ENCODE data around the gene PTPRG. TPM values are rescaled to one million over a fixed set of nuclear protein-coding genes. Genes with fewer than 3 reads are reported as not detected.

PTPRG gene
- total RNA-seq, 1 experiment from 2014 or later, result 0.74 TPM

DNA sequence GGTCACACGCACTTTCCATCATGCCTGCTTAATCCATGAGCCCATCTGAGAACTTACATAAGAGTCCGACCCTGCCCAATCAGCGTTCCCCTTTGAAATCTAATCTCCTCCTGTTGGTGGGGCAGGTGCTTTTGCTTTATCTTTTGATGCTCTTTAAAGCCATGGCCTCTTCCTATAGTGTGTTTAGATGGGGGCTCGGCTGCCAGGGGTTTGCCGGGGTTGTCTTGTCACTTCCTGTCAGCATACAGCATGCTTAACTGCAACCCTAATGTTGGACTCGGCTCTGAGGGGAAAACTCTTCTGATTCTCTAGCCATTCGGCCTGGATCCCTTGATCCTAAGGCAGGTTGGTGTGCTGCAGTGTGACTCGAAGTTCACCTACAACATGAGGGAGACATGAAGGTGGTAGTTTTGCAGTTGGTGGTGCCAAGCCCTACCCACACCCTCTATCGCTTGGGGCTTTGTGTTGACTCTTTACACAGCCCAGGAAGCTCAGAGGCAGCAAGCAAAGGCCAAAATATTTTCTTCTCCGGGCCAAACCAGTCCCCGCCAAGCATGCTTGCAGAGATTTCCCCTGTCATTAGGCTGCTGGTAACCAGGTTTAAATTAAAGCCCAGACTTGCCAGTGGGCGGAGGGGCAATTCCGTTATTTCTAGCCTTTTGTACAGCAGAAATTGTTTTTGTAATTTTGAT, 593.2 kb downstream of the PTPRG start:
- TF ChIP-seq, protein P1, sequence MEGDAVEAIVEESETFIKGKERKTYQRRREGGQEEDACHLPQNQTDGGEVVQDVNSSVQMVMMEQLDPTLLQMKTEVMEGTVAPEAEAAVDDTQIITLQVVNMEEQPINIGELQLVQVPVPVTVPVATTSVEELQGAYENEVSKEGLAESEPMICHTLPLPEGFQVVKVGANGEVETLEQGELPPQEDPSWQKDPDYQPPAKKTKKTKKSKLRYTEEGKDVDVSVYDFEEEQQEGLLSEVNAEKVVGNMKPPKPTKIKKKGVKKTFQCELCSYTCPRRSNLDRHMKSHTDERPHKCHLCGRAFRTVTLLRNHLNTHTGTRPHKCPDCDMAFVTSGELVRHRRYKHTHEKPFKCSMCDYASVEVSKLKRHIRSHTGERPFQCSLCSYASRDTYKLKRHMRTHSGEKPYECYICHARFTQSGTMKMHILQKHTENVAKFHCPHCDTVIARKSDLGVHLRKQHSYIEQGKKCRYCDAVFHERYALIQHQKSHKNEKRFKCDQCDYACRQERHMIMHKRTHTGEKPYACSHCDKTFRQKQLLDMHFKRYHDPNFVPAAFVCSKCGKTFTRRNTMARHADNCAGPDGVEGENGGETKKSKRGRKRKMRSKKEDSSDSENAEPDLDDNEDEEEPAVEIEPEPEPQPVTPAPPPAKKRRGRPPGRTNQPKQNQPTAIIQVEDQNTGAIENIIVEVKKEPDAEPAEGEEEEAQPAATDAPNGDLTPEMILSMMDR (IDR thresholded peaks at IDR 0.05), result no peak
- TF ChIP-seq, protein P2, sequence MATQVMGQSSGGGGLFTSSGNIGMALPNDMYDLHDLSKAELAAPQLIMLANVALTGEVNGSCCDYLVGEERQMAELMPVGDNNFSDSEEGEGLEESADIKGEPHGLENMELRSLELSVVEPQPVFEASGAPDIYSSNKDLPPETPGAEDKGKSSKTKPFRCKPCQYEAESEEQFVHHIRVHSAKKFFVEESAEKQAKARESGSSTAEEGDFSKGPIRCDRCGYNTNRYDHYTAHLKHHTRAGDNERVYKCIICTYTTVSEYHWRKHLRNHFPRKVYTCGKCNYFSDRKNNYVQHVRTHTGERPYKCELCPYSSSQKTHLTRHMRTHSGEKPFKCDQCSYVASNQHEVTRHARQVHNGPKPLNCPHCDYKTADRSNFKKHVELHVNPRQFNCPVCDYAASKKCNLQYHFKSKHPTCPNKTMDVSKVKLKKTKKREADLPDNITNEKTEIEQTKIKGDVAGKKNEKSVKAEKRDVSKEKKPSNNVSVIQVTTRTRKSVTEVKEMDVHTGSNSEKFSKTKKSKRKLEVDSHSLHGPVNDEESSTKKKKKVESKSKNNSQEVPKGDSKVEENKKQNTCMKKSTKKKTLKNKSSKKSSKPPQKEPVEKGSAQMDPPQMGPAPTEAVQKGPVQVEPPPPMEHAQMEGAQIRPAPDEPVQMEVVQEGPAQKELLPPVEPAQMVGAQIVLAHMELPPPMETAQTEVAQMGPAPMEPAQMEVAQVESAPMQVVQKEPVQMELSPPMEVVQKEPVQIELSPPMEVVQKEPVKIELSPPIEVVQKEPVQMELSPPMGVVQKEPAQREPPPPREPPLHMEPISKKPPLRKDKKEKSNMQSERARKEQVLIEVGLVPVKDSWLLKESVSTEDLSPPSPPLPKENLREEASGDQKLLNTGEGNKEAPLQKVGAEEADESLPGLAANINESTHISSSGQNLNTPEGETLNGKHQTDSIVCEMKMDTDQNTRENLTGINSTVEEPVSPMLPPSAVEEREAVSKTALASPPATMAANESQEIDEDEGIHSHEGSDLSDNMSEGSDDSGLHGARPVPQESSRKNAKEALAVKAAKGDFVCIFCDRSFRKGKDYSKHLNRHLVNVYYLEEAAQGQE (IDR thresholded peaks at IDR 0.05; ENCODE audit: insufficient read depth in 1 of 2, low read depth in 2 of 2, low read length in 1 of 2), result no peak
- TF ChIP-seq TCF7L2 (IDR thresholded peaks at IDR 0.05; ENCODE audit: low read depth, low read length) (no peak), SIN3A (IDR thresholded peaks at IDR 0.05; ENCODE audit: borderline replicate concordance, insufficient read depth, low read depth, low read length) (no peak), POLR2AphosphoS5 (IDR thresholded peaks at IDR 0.05; ENCODE audit: low read depth, low read length) (no peak)
- H3K36me3 ChIP-seq (ENCODE audit: control insufficient read depth, insufficient read depth, low read length), result no peaks in the 10 kb centered on the region
- ATAC-seq (no peak), DNase-seq (ENCODE audit: low read depth, low spot score) (no peak)
- no peak overlapping the region for H3K27ac ChIP-seq (ENCODE audit: low read length)
- no peak overlapping the region for H3K4me3 ChIP-seq (ENCODE audit: low read depth in 2 of 2, low read length in 2 of 2)
- H3K27me3 ChIP-seq (ENCODE audit: control insufficient read depth, insufficient read depth, low read length), result no peaks in the 10 kb centered on the region
- no peaks in the 10 kb centered on the region for H3K4me1 ChIP-seq (ENCODE audit: control insufficient read depth, insufficient read depth, low read length)
- no peaks in the 10 kb centered on the region for H3K9me3 ChIP-seq (ENCODE audit: control insufficient read depth, insufficient read depth, low read depth, low read length)
- ChIA-PET CTCF (no interaction called here), POLR2A (no interaction called here)
- no TSS peak for BruUV-seq (replicated peaks)
- in situ Hi-C loops (cut with HindIII; ENCODE audit: low pct_unique_long_range_greater_than_20kb, low sequenced_read_pairs), result no loop called here
- intact Hi-C loops (cut with micrococcal nuclease; ENCODE audit: unreplicated experiment), result no loop called here

DNA sequence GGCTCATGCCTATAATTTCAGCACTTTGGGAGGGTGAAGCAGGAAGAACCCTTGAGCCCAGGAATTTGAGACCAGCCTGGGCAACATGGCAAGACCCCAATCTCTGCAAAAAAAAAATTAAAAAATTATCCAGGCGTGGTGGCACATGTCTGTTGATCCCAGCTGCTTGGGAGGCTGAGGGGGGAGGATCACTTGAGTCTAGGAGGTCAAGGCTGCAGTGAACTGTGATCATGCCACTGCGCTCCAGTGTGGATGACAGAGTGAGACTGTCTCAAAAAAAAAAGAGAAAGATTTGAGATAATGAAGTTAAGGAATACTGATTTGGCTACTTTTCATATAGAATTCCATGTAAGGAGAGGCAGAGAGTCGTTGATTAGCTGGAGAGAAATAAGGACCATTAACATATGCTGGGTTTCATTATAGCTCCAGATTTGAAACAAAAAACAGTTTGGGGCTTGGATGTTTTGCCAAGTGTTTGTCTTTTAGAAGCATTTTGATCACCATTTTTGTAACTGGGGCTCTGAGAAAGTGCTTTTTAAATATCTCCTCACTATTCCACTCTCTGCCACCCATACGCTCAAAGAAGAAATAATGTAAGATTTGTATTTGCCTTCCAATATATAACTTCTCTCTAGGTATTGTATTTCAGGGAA, 597.8 kb downstream of the PTPRG start:
- intact Hi-C loops (cut with micrococcal nuclease; ENCODE audit: unreplicated experiment), result no loop called here
- TF ChIP-seq TCF7L2 (IDR thresholded peaks at IDR 0.05; ENCODE audit: low read depth, low read length) (no peak), SIN3A (IDR thresholded peaks at IDR 0.05; ENCODE audit: borderline replicate concordance, insufficient read depth, low read depth, low read length) (no peak), POLR2AphosphoS5 (IDR thresholded peaks at IDR 0.05; ENCODE audit: low read depth, low read length) (no peak)
- TF ChIP-seq, protein P1 (IDR thresholded peaks at IDR 0.05), result no peak
- TF ChIP-seq, protein P2 (IDR thresholded peaks at IDR 0.05; ENCODE audit: insufficient read depth in 1 of 2, low read depth in 2 of 2, low read length in 1 of 2), result no peak
- BruUV-seq (replicated peaks), result no TSS peak
- Histone ChIP-seq H3K27ac (ENCODE audit: low read length) (no peak overlapping the region), H3K4me1 (ENCODE audit: control insufficient read depth, insufficient read depth, low read length) (no peaks in the 10 kb centered on the region), H3K27me3 (ENCODE audit: control insufficient read depth, insufficient read depth, low read length) (no peaks in the 10 kb centered on the region), H3K4me3 (ENCODE audit: low read depth in 2 of 2, low read length in 2 of 2) (no peak overlapping the region), H3K9me3 (ENCODE audit: control insufficient read depth, insufficient read depth, low read depth, low read length) (no peaks in the 10 kb centered on the region), H3K36me3 (ENCODE audit: control insufficient read depth, insufficient read depth, low read length) (no peaks in the 10 kb centered on the region)
- DNase-seq (ENCODE audit: low read depth, low spot score) (no peak), ATAC-seq (no peak)
- ChIA-PET POLR2A (no interaction called here), CTCF (no interaction called here)
- in situ Hi-C loops (cut with HindIII; ENCODE audit: low pct_unique_long_range_greater_than_20kb, low sequenced_read_pairs), result no loop called here

Measured in Panc1 (cell line).